ENCODE measurements around the gene HOXC13. TPM values are rescaled to one million over a fixed set of nuclear protein-coding genes. Genes with fewer than 3 reads are reported as not detected.

Gene HOXC13
- polyA plus RNA-seq: 4.8 to 5.6 TPM (median 5.2 TPM) in 3 replicates
- polyA plus RNA-seq (2011; ENCODE audit: low read depth): 2.3 TPM
- 5.5 and 5.8 TPM in 2 replicates for polyA plus RNA-seq (2011; cell fraction: cytosol; rRNA removed)
- polyA plus RNA-seq (2011; cell fraction: nucleus; rRNA removed): 4.3 and 7.0 TPM in 2 replicates
- 7.2 and 8.7 TPM in 2 replicates for polyA plus RNA-seq (2012; ENCODE audit: low replicate concordance)
- polyA minus RNA-seq: 2.5 to 6.2 TPM (median 3.9 TPM) in 3 replicates
- polyA minus RNA-seq (2011; cell fraction: cytosol; rRNA and poly(A)+ RNA removed): 5.8 TPM
- polyA minus RNA-seq (2011; cell fraction: nucleus; rRNA and poly(A)+ RNA removed): 2.6 and 3.3 TPM in 2 replicates

- Histone ChIP-seq H3K27me3 (ENCODE audit: control insufficient read depth, extremely low read depth, insufficient read depth, low read length) (peaks cover 25% of the 10 kb centered on the region), H4K20me1 (ENCODE audit: control insufficient read depth, extremely low read depth, insufficient read depth, low read length) (no peaks in the 10 kb centered on the region), H3K9ac (ENCODE audit: control insufficient read depth, extremely low read depth, insufficient read depth, low read length) (peak within 1 kb of the TSS; percentile 79)
Observed at GRCh38 chr12:53938326-53939140, at the start of gene HOXC13. Gene HOXC13 (plus strand): TSS chr12:53938831. CDS start chr12:53938907, 76 bp downstream.

GRCh38 chr12:53890081-53890480 lies 48.5 kb upstream of the HOXC13 start:
- dilution Hi-C loops (cut with MboI; ENCODE audit: extremely low pct_ligation_motif_present, low sequenced_read_pairs): no loop called here
- FAIRE-seq (no peak), DNase-seq (ENCODE audit: low read depth, low spot score) (no peak)
- Histone ChIP-seq H3K4me1 (ENCODE audit: control insufficient read depth, extremely low read depth, insufficient read depth, low read length) (no peaks in the 10 kb centered on the region), H3K9ac (ENCODE audit: control insufficient read depth, extremely low read depth, insufficient read depth, low read length) (no peak overlapping the region), H4K20me1 (ENCODE audit: control insufficient read depth, extremely low read depth, insufficient read depth, low read length) (no peaks in the 10 kb centered on the region), H2AFZ (ENCODE audit: control insufficient read depth, low read length) (no peak overlapping the region), H3K27me3 (ENCODE audit: control insufficient read depth, extremely low read depth, insufficient read depth, low read length) (no peaks in the 10 kb centered on the region), H3K79me2 (ENCODE audit: control insufficient read depth, insufficient read depth, low read length) (no peaks in the 10 kb centered on the region), H3K36me3 (ENCODE audit: control insufficient read depth in 2 of 2, extremely low read depth in 1 of 2, insufficient read depth in 2 of 2, low read length in 2 of 2) (no peaks in the 10 kb centered on the region), H3K27ac (ENCODE audit: control insufficient read depth, insufficient read depth, low read length) (no peak overlapping the region), H3K9me1 (ENCODE audit: control insufficient read depth, extremely low read depth, insufficient read depth, low read length) (no peaks in the 10 kb centered on the region), H3K9me3 (ENCODE audit: control insufficient read depth, low read depth, low read length) (no peaks in the 10 kb centered on the region), H3K4me3 (ENCODE audit: control insufficient read depth in 2 of 3, extremely low read depth in 1 of 3, insufficient read depth in 2 of 3, low read depth in 1 of 3, low read length in 3 of 3) (no peak overlapping the region), H3K4me2 (ENCODE audit: control insufficient read depth, extremely low read depth, insufficient read depth, low read depth, low read length) (no peak overlapping the region)
- no peak for TF ChIP-seq EZH2 (IDR thresholded peaks at IDR 0.05; ENCODE audit: low read length)
- no peak for TF ChIP-seq CTCF (optimal IDR thresholded peaks at IDR 0.05 in 1 of 3, IDR thresholded peaks at IDR 0.05 in 1 of 3, conservative IDR thresholded peaks at IDR 0.05 in 1 of 3; ENCODE audit: extremely low read depth in 1 of 3, insufficient read depth in 2 of 3, low read length in 3 of 3)

More at GRCh38 chr12:53938326-53939140, at the start of gene HOXC13:
- Histone ChIP-seq H3K4me1 (ENCODE audit: control insufficient read depth, extremely low read depth, insufficient read depth, low read length) (peaks cover 18% of the 10 kb centered on the region), H3K27ac (ENCODE audit: control insufficient read depth, insufficient read depth, low read length) (peak within 1 kb of the TSS; percentile 31), H3K9me3 (ENCODE audit: control insufficient read depth, low read depth, low read length) (no peaks in the 10 kb centered on the region), H3K9me1 (ENCODE audit: control insufficient read depth, extremely low read depth, insufficient read depth, low read length) (no peaks in the 10 kb centered on the region), H2AFZ (ENCODE audit: control insufficient read depth, low read length) (peak within 1 kb of the TSS; percentile 85), H3K4me3 (ENCODE audit: control insufficient read depth in 2 of 3, extremely low read depth in 1 of 3, insufficient read depth in 2 of 3, low read depth in 1 of 3, low read length in 3 of 3) (peak within 1 kb of the TSS; percentile 70 to 93 (median 85)), H3K79me2 (ENCODE audit: control insufficient read depth, insufficient read depth, low read length) (peaks cover 17% of the 10 kb centered on the region), H3K36me3 (ENCODE audit: control insufficient read depth in 2 of 2, extremely low read depth in 1 of 2, insufficient read depth in 2 of 2, low read length in 2 of 2) (no peaks in the 10 kb centered on the region), H3K4me2 (ENCODE audit: control insufficient read depth, extremely low read depth, insufficient read depth, low read depth, low read length) (peak within 1 kb of the TSS; percentile 96)
- DNase-seq (ENCODE audit: low read depth, low spot score): peak; percentile 94
- dilution Hi-C loops (cut with MboI; ENCODE audit: extremely low pct_ligation_motif_present, low sequenced_read_pairs): loop anchor here (25.0 kb wide), 1 partner anchor 176 kb away; the partner anchor contains the start of gene CISTR
- peak; percentile 79 for FAIRE-seq
- TF ChIP-seq EZH2 (IDR thresholded peaks at IDR 0.05; ENCODE audit: low read length) (no peak), CTCF (optimal IDR thresholded peaks at IDR 0.05 in 1 of 3, IDR thresholded peaks at IDR 0.05 in 1 of 3, conservative IDR thresholded peaks at IDR 0.05 in 1 of 3; ENCODE audit: extremely low read depth in 1 of 3, insufficient read depth in 2 of 3, low read length in 3 of 3) (no peak)

Data from keratinocyte (primary cell).